HG03469 (cell line): Measurements from ENCODE around the gene UXT.

Experiments
- ATAC-seq: cut with Tn5 transposase; IDR thresholded peaks from one replicate; pipeline ENCODE4 v1.9.1; 2021; ENCODE audit warnings: mild to moderate bottlenecking, moderate library complexity, moderate number of reproducible peaks; ENCODE audit not compliant: unreplicated experiment

Gene UXT

GRCh38 chrX:47649781-47650163 lies 9.2 kb downstream of the UXT start:
- no peak for ATAC-seq

- ATAC-seq, result no peak
Measured at GRCh38 chrX:47649271-47649670, 9.7 kb downstream of the UXT start.

GRCh38 chrX:47648376-47648775 lies 10.6 kb downstream of the UXT start:
- ATAC-seq, result no peak

GRCh38 chrX:47646636-47647035 lies 12.3 kb downstream of the UXT start:
- no peak for ATAC-seq

GRCh38 chrX:47645530-47645929 lies 13.4 kb downstream of the UXT start:
- no peak for ATAC-seq

GRCh38 chrX:47644557-47645091 lies 14.4 kb downstream of the UXT start:
- ATAC-seq, result no peak

- no peak for ATAC-seq
Measured at GRCh38 chrX:47643926-47644325, 15.1 kb downstream of the UXT start.

GRCh38 chrX:47638816-47639215 lies 20.2 kb downstream of the UXT start:
- ATAC-seq, result no peak

- ATAC-seq, result no peak
Measured at GRCh38 chrX:47637546-47638195, 21.3 kb downstream of the UXT start.

- no peak for ATAC-seq
Measured at GRCh38 chrX:47634871-47635575, 24.0 kb downstream of the UXT start.

GRCh38 chrX:47633689-47634590 lies 25.0 kb downstream of the UXT start:
- ATAC-seq, result no peak

GRCh38 chrX:47632666-47633065 lies 26.3 kb downstream of the UXT start:
- no peak for ATAC-seq

- ATAC-seq, result no peak
Measured at GRCh38 chrX:47631676-47632075, 27.3 kb downstream of the UXT start.

GRCh38 chrX:47629419-47630200 lies 29.4 kb downstream of the UXT start, which contains the start of gene CFP:
Gene CFP, minus strand, starts transcription at chrX:47629930. Its CDS starts 86 bp downstream, at chrX:47629844.
- ATAC-seq, result no peak

- no peak for ATAC-seq
Measured at GRCh38 chrX:47628982-47629381, 30.0 kb downstream of the UXT start.

- ATAC-seq, result no peak
Measured at GRCh38 chrX:47625365-47625764, 33.6 kb downstream of the UXT start.

- no peak for ATAC-seq
Measured at GRCh38 chrX:47623540-47624027, 35.4 kb downstream of the UXT start.

GRCh38 chrX:47621851-47622250 lies 37.1 kb downstream of the UXT start:
- ATAC-seq, result no peak

- no peak for ATAC-seq
Measured at GRCh38 chrX:47620303-47620685, 38.7 kb downstream of the UXT start.
